Measurements from ENCODE around the gene NPC1.
"Not testable (repeated sequence)": the region's sequence is repeated elsewhere in the genome, so short reads cannot be mapped to it uniquely, and the experiment has no call there.

NPC1 gene

DNA sequence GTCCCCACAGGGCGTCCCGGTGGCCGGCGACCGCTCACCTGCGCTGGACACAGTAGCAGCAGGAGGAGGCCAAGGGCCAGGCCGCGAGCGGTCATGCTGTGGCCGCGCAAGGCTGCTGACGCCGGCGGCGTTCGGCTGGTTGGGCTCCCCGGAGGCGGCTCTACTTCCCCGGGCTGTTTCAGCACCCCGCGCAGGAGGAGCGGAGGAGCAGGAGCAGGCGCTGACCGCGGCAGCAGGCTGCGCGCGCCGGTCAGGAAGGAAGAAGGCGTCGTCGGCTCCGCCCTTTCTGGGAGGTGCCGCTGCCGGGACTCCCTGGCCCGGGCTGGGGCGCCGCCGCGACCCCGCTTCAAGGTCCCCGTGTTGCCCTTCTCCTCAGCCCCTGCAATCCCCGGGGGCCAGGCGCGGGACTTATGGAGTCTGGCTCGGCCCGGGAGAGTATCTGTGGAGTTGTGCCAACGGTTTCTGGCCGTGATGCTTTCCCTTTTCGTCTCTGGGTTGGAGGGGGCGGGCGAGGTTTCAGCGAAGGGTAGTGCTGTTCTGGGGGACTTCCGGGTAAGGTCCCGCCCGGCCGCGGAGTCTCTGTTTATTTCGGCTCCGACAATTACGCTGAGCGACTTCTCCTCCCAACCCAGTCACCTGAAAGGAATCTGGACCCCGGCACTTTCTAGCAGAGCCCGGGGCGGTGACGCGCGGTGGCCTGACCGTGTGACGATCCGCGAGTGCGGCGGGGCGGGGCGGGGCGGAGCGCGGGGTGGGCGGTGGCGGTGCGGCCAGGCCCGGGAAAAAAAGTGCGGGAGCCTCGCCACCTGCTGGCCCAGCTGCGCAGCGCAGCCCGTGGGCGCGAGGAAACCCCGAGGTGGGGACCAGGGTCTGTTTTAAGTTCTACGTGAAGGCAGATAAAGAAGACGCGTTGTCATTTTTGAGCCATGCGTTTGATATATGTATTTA lies at the start of gene NPC1:
TSS of gene NPC1 (minus strand) at position 258 of the 948 bp plus-strand sequence. CDS start at position 95, 163 bp downstream.
- peak; percentile 93 for DNase-seq

DNA sequence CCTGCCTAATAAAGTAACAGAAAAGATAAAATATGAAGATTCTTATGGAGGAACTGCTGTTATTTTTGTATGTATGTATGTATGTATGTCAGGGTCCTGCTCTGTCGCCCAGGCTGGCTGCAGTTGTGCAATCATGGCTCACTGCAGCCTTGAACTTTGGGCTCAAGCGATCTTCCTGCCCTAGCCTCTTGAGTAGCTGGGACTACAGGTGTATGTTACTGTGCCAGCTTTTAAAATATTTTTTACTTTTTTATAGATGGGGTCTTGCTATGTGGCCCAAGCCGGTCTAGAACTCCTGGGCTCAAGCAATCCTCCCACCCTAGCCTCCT lies 49.7 kb upstream of the NPC1 start:
- DNase-seq = no peak

DNA sequence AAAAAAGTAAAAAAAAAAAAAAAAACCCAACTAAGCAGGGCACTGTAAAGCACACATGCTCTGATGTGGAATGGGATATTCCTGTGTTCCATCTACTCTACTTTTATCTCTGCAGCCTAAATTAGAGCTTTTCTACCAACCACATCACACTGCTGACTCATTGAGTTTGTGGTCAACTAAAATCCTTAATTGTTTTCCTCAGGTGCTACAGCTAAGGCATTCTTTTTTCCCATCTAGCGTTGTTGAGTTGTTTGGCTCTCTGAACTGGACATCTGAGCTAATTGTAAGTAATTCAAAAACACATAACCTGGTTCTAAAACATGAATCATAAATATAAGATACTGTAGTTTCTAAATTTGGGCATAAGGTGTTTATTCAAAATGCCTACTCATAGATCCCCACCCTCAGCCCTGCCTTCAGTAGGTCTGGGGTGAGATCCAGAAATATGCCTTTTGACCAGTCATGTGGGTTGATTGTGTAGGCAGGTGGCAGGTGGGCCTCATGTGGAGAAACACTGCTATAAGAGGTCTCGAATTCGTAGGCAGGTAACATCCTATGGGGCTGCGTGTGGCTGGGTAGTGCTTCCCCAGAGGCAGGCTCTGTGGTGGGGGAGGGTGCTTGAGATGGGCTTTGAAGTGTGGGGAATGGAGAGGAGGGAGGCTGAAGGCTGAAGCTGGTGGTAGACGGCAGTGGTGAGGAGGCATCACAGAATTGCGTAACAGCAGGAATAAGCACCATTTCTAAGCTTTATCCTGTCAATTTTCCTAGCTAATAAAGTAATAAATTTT lies 49.2 kb upstream of the NPC1 start:
- DNase-seq = no peak

DNA sequence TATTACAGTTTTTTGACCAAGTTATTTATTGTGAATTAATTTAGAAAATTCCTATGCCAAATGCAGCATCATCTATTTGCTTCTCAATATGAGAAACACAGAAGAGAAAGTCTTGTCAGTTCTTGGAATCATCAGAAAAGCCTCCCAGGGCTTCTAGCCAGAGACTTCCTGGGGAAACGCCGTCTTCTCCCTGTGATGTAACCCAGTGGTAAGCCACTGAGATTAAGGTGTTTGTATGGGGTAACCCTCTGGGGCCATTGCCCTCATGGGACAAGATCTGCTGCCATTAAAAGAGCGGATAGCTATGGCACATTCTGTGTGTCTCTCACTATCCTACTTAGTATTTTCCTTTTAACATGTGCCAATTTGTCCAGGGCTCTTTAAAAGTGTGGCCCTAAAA lies 48.4 kb upstream of the NPC1 start:
- DNase-seq = no peak

DNA sequence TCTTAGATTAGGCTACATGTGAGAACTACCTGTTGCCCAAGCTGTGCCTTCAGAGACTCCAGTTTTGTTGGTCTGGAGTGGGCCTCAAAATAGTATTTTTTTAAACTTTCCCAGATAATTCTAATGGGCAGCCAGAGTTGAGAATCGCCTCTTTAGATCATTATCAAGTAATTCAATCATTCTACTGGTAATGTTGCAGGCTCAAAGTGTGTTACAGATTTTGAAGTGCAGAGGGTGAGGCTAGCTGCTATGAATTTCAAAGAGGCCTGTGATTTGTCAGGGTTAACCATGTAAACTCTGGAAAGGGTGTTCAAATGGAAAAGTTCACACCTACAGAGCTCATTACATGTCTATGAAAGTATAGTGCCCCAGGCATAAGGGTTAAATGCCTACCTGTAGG lies 46.3 kb upstream of the NPC1 start:
- no peak for DNase-seq

DNA sequence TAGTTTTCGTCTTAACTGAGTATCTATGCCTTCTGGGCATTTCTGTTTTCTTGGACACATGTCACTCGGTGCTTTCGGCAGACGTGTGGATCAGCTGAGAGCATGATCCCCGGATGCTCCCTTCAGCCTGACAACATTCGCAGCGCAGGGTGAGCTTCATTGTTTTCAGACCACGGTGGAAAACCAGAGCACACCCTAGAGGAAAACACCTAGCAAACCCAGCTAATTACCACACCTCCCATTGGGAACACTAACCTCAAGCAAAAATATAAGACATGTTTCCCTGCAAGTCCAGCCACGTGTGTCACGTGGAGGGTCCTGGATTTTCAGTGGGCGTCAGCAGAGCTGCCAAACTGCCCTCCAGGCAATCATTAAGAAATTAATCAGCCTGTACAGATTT lies 45.4 kb upstream of the NPC1 start:
- DNase-seq = no peak

DNA sequence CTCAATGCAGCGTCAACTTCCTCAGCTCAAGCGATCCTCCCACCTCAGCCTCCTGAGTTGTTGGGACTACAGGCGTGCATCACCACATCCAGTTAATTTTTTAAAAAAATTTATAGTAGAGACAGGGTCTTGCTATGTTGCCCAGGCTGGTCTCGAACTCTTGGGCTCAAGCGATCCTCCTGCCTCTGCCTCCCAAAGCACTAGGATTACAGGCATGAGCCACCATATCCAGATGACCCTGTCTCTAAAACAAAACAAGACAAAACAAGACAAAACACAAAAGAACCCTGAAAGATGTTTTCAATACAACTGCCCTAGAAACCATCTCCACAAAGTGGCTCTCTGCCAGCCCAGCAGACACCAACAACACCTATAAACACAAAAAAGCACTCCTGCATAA lies 45.0 kb upstream of the NPC1 start:
- DNase-seq = no peak

DNA sequence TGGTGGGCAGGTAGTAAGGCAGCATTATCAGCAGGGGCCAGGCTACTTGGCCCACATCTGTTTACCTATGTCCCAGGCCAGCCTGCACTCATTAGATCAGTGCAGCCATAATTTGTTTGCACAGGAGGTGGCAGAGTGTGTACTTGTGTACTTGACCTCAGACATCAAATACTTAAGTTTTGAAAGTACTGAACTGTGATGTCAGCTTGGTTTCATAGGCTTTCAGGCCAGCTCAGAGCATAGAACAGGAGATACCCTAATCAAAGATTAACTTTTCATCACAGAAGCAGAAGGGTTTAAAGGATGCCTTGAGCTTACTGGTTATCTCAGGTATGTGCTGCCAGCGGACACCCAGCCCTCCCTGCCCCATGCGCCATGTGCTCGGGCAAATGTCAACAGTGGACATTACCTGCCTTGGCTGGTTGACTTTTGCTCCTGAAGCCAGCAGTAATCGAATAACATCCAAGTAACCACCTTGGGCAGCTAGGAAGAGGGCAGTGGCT lies 43.2 kb upstream of the NPC1 start:
- no peak for DNase-seq

DNA sequence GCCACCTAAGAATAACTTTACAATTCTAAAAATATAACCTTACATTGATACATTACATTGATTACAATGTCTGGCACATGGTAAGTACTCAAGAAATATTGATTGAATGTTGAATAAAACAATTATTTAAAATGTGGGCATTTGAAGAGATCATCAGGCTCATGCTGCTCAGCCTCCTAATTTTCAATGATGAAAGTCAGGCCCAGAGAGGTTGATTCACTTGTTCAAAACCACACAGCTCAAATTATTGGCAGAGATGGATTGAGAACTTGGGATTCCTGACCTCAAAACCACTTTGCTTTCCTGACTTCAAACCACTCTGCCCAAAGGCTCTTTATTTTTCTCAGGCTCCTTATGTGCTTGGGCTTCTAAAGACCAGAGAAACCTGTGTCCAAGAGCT lies 41.7 kb upstream of the NPC1 start:
- no peak for DNase-seq

DNA sequence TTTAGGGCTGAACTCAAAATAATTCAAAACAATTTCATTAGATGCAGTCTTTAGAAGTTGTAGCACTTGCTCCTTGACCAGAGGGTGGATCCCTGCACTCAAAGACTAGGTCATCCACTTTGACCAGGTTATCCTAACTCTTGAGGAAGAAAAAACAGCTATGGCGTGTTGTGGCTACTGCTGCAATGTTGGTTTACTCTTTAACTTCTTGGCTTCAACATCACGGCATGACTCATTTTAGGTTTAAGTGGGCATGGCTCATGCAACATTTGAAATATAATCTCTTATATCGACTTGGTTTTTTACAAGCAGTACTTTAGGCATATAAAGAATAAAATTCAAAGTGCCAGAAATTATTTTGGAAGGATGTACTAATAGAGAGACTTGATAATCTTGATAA lies 41.0 kb upstream of the NPC1 start:
- peak; percentile 45 for DNase-seq

DNA sequence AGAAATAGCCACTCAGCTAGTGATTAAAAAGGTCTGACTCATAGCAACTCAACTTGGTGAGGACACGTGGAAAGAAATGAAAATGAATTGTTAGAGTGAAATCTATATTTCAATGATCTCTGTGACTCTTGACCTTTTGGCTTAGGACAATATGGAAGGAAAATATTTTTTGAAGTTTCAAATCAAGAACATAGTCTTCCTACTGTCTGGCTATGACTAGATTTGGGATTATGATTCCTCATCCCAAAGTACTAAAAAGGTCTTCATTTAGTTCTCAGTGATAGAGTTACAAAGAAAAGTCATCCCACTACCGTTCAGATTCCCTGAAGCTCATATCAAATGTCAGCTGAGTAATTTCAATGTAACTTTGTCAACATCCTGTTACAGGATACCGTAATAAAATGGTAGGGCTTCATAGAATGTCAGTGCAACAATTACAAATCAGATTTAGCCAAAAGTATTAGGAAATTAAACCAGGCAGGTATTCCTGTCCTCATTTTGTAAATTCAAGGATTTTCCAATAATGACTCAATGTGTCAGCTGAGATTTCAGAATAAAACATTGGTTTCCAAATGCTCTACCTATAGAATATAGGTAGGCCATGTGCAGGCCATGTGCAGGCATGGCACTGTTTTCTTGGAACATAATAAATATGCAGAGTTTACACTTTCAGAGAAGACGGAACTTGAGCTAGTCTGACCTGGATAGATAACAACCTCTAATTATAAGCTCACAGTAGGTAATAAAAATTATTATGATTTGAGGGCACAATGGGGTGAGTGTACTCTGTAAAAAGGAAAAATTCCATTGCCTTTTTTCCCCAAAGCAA lies 40.4 kb upstream of the NPC1 start:
- DNase-seq = peak; percentile 41

DNA sequence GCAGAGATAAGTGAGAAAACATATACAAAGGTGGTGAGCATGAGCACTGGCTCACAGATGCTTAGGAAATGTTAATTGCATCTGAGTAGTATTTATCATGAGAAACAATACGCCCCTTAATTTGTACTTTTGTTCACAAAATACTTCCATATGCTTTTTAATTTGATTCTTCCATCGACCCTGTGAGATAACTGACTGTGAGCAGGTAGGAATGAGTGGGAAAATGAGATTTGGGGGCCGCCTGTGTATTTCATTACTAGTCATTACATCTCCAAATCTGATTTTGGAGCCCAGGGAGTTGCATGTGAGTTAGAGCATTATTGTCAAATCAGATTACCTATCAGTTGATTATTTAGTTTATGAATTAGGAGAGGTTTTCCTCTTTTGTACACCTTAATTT lies 36.7 kb upstream of the NPC1 start:
- DNase-seq = no peak

DNA sequence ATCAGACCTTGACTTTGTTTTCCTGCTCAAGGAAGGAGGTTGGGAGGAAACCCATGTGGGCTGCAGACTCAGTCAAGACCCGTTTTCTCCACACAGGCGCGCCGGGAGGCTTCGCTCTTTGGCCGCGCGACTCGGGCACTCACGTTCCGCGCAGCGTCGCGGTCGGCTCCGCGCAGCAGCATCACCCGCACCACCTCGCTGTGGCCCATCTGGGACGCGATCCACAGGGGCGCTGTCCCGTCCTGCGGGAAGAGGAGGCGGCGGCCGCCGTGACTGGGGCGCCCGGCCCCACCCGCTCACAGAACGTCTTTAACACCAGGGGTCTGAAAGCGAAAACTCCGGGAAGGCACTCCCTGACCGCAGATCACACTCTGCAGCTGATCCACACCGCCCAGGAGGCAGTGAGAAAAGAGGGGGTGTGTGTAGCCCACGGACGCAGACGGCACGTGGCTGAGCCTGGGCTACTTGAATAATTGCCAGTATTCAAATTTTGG lies 33.1 kb upstream of the NPC1 start:
- peak; percentile 14 for DNase-seq

DNA sequence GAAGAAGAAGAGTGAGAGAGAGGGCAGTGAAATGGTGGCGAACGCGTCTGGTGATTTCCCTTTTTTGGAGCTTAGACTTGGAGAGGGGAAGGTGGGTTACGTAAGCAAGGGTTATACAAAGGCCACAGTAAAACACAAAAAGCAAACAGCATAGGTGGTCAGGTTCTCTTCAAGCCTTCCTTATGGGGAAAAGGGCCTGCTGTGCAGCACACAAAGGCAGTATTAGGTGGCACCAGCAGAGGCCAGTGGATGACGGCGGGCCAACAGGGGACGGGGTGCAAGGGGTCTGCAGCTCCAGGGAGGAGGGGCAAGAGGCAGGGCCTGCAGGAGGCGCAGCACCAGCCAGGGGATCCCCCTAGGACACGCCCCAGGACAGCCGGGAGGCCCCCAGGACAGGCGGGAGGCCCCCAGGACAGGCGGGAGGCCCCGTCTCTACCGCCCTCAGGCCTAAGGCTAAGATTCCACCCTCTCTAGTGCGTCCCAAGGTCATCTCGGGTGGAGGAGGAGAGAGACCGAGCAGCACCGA lies 32.6 kb upstream of the NPC1 start:
- DNase-seq = no peak

DNA sequence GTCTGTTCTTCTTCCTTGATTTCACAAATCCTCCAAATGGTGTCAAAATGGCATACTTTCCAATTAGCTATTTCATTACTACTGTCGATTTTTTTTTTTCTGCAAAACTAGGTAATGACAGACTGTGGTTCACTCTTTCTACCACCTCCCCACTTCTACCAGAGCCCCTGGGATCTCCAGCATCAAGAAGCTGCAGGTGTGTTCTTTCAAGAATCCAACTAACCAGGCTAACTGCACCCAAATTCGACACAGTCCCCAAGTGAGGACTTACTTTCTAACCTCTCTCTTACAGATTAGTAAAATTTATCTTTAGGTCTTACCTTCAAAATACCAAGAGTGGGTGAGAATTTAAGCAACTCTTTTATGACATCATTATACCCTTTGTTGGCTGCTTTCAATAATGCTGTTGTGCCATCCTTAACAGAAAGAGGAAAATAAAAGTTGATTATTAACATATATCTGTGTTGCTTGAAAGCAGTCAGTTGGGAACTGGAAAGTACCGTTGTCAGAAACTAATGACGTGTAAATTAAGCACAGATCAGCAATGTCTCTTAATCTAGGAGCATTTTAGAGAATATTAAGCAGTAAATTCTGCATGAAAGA lies 31.2 kb upstream of the NPC1 start:
- no peak for DNase-seq

DNA sequence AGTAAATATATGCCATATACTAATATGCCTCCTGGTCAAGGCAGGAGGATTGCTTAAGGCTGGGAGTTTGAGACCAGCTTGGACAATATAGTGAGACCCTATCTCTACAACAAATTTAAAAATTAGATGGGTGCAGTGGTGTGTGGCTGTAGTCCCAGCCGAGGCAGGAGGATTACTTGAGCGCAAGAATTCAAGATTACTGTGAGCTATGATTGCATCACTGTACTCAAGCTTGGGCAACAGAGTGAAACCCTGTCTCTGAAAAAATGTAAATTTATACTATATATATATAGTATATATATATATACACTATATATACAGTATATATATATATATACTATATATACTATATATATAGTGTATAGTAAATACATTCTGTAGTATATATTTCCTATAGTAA lies 30.0 kb upstream of the NPC1 start:
- no peak for DNase-seq

DNA sequence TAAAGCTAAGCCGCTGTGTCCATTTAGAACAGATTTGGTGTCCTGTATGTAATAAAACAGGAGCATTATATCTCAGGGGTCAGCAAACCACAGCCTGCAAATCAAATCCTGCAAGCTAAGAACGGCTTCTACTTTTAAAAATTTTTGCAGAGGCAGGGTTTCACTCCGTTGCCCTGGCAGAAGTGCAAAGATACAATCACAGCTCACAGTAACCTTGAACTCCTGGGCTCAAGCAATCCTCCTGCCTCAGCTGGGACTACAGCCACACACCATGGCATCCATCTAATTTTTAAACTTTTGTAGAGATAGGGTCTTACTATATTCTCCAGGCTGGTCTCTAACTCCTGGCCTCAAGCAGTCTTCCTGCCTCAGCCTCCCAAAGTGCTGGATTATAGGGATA lies 28.6 kb upstream of the NPC1 start:
- DNase-seq = no peak

DNA sequence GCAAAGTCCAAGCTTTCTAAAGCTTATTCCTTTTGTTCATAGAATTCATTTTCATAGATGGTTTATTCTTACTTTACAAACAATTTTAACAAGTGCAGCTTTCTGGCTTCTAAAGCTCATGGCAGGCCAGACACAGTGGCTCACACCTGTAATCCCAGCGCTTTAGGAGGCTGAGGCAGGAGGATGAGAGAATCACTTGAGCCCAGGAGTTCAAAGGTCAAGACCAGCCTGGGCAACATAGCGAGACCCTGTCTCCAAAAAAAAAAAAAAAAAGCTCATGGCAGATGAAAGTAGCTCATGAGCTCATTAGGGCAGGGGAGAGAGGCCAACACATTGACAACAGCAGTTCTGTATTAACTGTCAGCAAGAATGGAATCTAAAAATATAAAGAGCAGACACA lies 28.1 kb upstream of the NPC1 start:
- DNase-seq = no peak

DNA sequence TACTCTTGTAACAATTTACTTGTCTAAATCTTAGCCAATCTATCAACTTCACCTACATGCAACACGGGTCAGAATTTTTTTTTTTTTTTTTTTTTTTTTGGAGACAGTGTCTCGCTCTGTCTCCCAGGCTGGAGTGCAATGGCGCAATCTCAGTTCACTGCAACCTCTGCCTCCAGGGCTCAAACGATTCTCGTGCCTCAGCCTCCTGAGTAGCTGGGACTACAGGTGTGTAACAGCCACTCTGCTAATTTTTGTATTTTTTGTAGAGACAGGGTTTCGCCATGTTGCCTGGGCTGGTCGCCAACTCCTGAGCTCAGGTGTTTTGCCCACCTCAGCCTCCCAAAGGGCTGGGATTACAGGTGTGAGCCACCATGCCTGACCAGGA lies 26.8 kb upstream of the NPC1 start:
- not testable (repeated sequence) for DNase-seq

DNA sequence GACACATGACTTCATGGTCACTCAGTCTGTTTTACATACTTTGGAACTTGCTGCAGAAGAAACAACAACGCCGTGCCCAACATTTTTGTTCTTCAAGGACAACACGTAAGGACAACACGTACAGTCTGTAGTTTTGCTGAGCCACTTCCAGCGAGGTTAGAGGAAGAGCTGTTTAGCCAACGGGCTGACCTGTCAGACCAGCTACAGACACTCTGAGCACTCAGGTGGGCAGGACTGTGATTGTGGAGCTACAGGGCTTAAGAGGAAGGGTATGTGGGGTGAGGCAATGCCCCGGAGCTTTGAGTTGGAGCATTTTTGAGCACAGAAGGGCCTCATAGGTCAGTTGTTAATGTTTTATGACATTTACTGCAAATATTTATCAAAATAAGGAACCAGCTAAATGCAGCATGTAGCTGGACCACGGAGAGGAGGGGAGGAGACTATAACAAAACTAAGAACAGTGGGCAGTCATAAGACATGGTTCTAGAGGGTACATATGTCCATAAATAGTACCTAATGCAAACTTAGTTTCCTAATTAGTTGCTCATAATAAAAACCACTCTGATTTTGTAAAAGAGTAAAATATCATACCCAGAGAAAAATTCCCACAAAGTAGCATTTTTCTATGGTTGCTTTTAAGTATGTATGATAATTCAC lies 26.3 kb upstream of the NPC1 start:
- no peak for DNase-seq

DNA sequence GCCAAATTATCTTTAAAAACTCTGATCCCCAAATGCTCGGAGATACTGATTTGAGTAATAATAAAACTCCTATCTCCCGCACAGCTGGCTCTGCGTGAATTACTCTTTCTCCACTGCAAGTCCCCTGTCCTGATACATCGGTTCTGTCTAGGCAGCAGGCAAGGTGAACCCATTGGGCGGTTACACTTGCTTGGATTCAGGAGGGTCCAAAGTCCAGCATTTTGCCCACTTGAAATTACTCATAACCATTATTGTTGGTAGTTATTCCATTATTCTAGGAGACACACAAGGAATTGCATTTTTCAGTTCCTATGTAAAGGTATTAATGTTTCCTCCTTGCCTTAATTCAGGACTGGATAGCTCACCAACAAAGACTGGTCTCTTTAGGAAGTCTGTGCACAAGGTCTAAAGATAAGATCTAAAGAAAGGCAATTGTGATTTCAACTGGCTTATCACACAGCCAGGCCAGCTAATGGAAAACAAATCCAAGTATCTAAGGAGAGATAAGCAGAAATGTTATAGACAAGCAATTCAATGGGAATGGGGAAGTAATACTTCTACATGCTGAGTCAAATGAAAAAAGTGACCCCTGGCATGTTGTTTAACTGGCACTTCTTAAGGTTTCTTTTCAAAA lies 23.2 kb upstream of the NPC1 start:
- no peak for DNase-seq

Data from fibroblast of upper back skin (primary cell).